ENCODE data around the gene TMEM72.

GRCh38 chr10:44975431-44976331 is 64.5 kb downstream of the TMEM72 start:
- no peak for TF ChIP-seq CTCF (IDR thresholded peaks at IDR 0.05; ENCODE audit: insufficient read depth, low read depth, low read length)
- no peak for TF ChIP-seq EZH2 (IDR thresholded peaks at IDR 0.05; ENCODE audit: insufficient read depth, low read length)
